H1 (cell line): ENCODE data around the gene AATK. TPM values are rescaled to one million over a fixed set of nuclear protein-coding genes. Genes with fewer than 3 reads are reported as not detected.
A peak's percentile ranks its signal among the peaks of the same experiment; 100 is the strongest.

Experiments
- CTCF ChIA-PET: fragments of 300-600 bp; sonication (Branson Sonifier 250); formaldehyde crosslinking; loops from one replicate; lab custom pipeline; 2021; ENCODE audit not compliant: partially characterized antibody; lab: Charles Lee
- POLR2A ChIA-PET: fragments of 300-600 bp; sonication (Branson Sonifier 250); formaldehyde crosslinking; loops from one replicate; lab custom pipeline; 2021; ENCODE audit warnings: inconsistent platforms; ENCODE audit not compliant: partially characterized antibody; lab: Charles Lee
- DNase-seq, 2 experiments: peaks; one replicate each; pipeline versions ENCODE4 v3.0.0 to v3.0.0-alpha.2; 2010 to 2022; ENCODE audit warnings: low spot score in 2 of 2, low read depth in 1 of 2, mixed read lengths in 1 of 2
- FAIRE-seq: peaks from 2 replicates; lab custom pipeline; 2011; peaks lifted over from hg19 to GRCh38; lab: Jason Lieb, UNC
- H2AFZ ChIP-seq: 2 replicates; pipeline ENCODE4 v1.8.1; 2012; ENCODE audit warnings: low read length, inconsistent platforms
- H2AK5ac ChIP-seq: 2 replicates; pipeline ENCODE4 v1.6.1; 2013; ENCODE audit warnings: low read depth, low read length
- H2BK120ac ChIP-seq: replicated peaks from 2 replicates; pipeline ENCODE3; 2013; ENCODE audit warnings: low read depth, low read length, inconsistent platforms
- H2BK12ac ChIP-seq: 2 replicates; pipeline ENCODE4 v1.6.1; 2013; ENCODE audit warnings: low read depth, low read length
- H2BK15ac ChIP-seq: 2 replicates; pipeline ENCODE4 v1.6.1; 2013; ENCODE audit warnings: low read length
- H2BK20ac ChIP-seq: 2 replicates; pipeline ENCODE4 v1.6.1; 2013; ENCODE audit warnings: low read length
- H2BK5ac ChIP-seq: 2 replicates; pipeline ENCODE4 v1.6.1; 2013; ENCODE audit warnings: low read depth, low read length
- H3K14ac ChIP-seq: 2 replicates; pipeline ENCODE4 v1.6.1; 2013; ENCODE audit warnings: inconsistent platforms; ENCODE audit not compliant: insufficient read length
- H3K18ac ChIP-seq: 2 replicates; pipeline ENCODE4 v1.6.1; 2013; ENCODE audit warnings: low read length; ENCODE audit errors: extremely low read depth
- H3K23ac ChIP-seq: 2 replicates; pipeline ENCODE4 v1.6.1; 2013; ENCODE audit warnings: inconsistent platforms; ENCODE audit not compliant: insufficient read length
- H3K23me2 ChIP-seq: 2 replicates; pipeline ENCODE4 v1.6.1; 2013; ENCODE audit warnings: low read depth, low read length
- H3K27ac ChIP-seq: 2 replicates; pipeline ENCODE4 v1.6.1; 2011; ENCODE audit warnings: low read depth, low read length, inconsistent platforms
- H3K27me3 ChIP-seq, 4 experiments: replicated peaks in 1 of 4; 1 replicate in 1 of 4; 2 replicates in 3 of 4; pipeline versions ENCODE4 v1.6.1 to v1.8.1; 2011 to 2013; ENCODE audit warnings: low read length in 3 of 4, mild to moderate bottlenecking in 3 of 4, inconsistent platforms in 2 of 4, mixed read lengths in 2 of 4, moderate library complexity in 1 of 4; ENCODE audit not compliant: control insufficient read depth in 3 of 4, insufficient read depth in 3 of 4; ENCODE audit errors: extremely low read depth in 1 of 4
- H3K36me3 ChIP-seq, 4 experiments: 2 replicates each; pipeline versions ENCODE4 v1.6.1 to v1.8.1; 2011 to 2013; ENCODE audit warnings: mild to moderate bottlenecking in 4 of 4, low read length in 3 of 4, moderate library complexity in 2 of 4, control low read depth in 1 of 4, inconsistent platforms in 1 of 4; ENCODE audit not compliant: insufficient read depth in 4 of 4, control insufficient read depth in 2 of 4
- H3K4ac ChIP-seq: replicated peaks from 2 replicates; pipeline ENCODE3; 2013; ENCODE audit warnings: low read length, low read depth, mixed read lengths, inconsistent platforms; ENCODE audit not compliant: insufficient read length
- H3K4me1 ChIP-seq, 4 experiments: replicated peaks in 1 of 4; 1 replicate in 1 of 4; 2 replicates in 3 of 4; pipeline versions ENCODE4 v1.6.1 to v1.8.1; 2011 to 2013; ENCODE audit warnings: low read length in 3 of 4, inconsistent platforms in 2 of 4, mixed read lengths in 1 of 4; ENCODE audit not compliant: insufficient read depth in 4 of 4, control insufficient read depth in 3 of 4
- H3K4me2 ChIP-seq, 2 experiments: 2 replicates each; pipeline versions ENCODE4 v1.6.1 to v1.8.1; 2011 to 2013; ENCODE audit warnings: low read depth in 2 of 2, low read length in 2 of 2, control low read depth in 1 of 2, inconsistent platforms in 1 of 2, mild to moderate bottlenecking in 1 of 2; ENCODE audit not compliant: insufficient read depth in 1 of 2
- H3K4me3 ChIP-seq, 4 experiments: fragments of 200-600, 300-600 bp in 1 of 4; sonication (generic), shearing (Covaris generic), sonication (Bioruptor Twin) in 1 of 4; 2 replicates each; pipeline versions ENCODE4 v1.5.1 to v1.8.1; 2011 to 2016; ENCODE audit warnings: low read length in 4 of 4, low read depth in 3 of 4, control low read depth in 2 of 4, inconsistent platforms in 2 of 4, mild to moderate bottlenecking in 2 of 4, mixed read lengths in 1 of 4, moderate library complexity in 1 of 4; ENCODE audit not compliant: insufficient read depth in 2 of 4; ENCODE audit errors: extremely low read depth in 1 of 4
- H3K56ac ChIP-seq: replicated peaks from 2 replicates; pipeline ENCODE3; 2013; ENCODE audit warnings: low read depth, mild to moderate bottlenecking, mixed read lengths, low read length, inconsistent platforms; ENCODE audit not compliant: insufficient read length
- H3K79me1 ChIP-seq: 2 replicates; pipeline ENCODE4 v1.6.1; 2013; ENCODE audit warnings: low read depth, low read length, control low read depth
- H3K79me2 ChIP-seq, 2 experiments: 2 replicates each; pipeline versions ENCODE4 v1.6.1 to v1.8.1; 2012 to 2013; ENCODE audit warnings: low read length in 2 of 2, mild to moderate bottlenecking in 2 of 2, inconsistent platforms in 1 of 2; ENCODE audit not compliant: insufficient read depth in 2 of 2, control insufficient read depth in 1 of 2
- H3K9ac ChIP-seq, 4 experiments: replicated peaks in 1 of 4; 1 replicate in 1 of 4; 2 replicates in 3 of 4; pipeline versions ENCODE4 v1.6.1 to v1.8.1; 2011 to 2013; ENCODE audit warnings: low read depth in 3 of 4, low read length in 3 of 4, control low read depth in 2 of 4, mild to moderate bottlenecking in 2 of 4, moderate library complexity in 2 of 4, inconsistent platforms in 1 of 4; ENCODE audit errors: extremely low read depth in 1 of 4
- H3K9me3 ChIP-seq, 2 experiments: 2 replicates each; pipeline versions ENCODE4 v1.6.1 to v1.8.1; 2012 to 2013; ENCODE audit warnings: mild to moderate bottlenecking in 2 of 2, moderate library complexity in 2 of 2, control low read depth in 1 of 2, inconsistent platforms in 1 of 2, low read depth in 1 of 2, low read length in 1 of 2, mixed read lengths in 1 of 2; ENCODE audit not compliant: insufficient read depth in 2 of 2
- H4K20me1 ChIP-seq, 2 experiments: replicated peaks in 1 of 2; 2 replicates each; pipeline versions ENCODE3 to v1.8.1; 2011 to 2013; ENCODE audit warnings: inconsistent platforms in 2 of 2, low read length in 2 of 2, mild to moderate bottlenecking in 1 of 2; ENCODE audit not compliant: insufficient read depth in 2 of 2, control insufficient read depth in 1 of 2
- H4K5ac ChIP-seq: 2 replicates; pipeline ENCODE4 v1.6.1; 2013; ENCODE audit warnings: low read length, low read depth, mixed read lengths, inconsistent platforms; ENCODE audit not compliant: insufficient read length
- H4K8ac ChIP-seq: 2 replicates; pipeline ENCODE4 v1.8.0; 2013; ENCODE audit warnings: mild to moderate bottlenecking, moderate library complexity, low read length, inconsistent platforms; ENCODE audit not compliant: insufficient read depth; ENCODE audit errors: extremely low read depth
- H4K91ac ChIP-seq: replicated peaks from 2 replicates; pipeline ENCODE3; 2013; ENCODE audit warnings: low read length, mixed read lengths, inconsistent platforms; ENCODE audit not compliant: insufficient read length
- MAX ChIP-seq: IDR thresholded peaks from 2 replicates; pipeline ENCODE4 v1.6.1; 2012; ENCODE audit warnings: inconsistent platforms
- NANOG ChIP-seq: IDR thresholded peaks from 2 replicates; pipeline ENCODE4 v1.6.1; 2011; ENCODE audit warnings: low read length, low read depth, mild to moderate bottlenecking, inconsistent platforms; ENCODE audit not compliant: insufficient read depth, poor library complexity, severe bottlenecking
- SRF ChIP-seq: IDR thresholded peaks from 2 replicates; pipeline ENCODE4 v1.6.1; 2011; ENCODE audit warnings: mild to moderate bottlenecking, low read depth, low read length, moderate library complexity
- WGBS, 2 experiments: shearing (Covaris generic) in 1 of 2; methylation state at CpG; one replicate each; pipeline versions ENCODE4 v1.1.6 to v1.1.7; 2013 to 2015; ENCODE audit warnings: low lambda C conversion rate in 2 of 2, mixed read lengths in 2 of 2, inconsistent platforms in 1 of 2, low coverage in 1 of 2, missing lambda C conversion rate in 1 of 2; ENCODE audit not compliant: insufficient replicate concordance in 2 of 2, insufficient coverage in 1 of 2, insufficient read length in 1 of 2; ENCODE audit errors: extremely low coverage in 1 of 2, missing lambda C conversion rate in 1 of 2; 5-methylcytosine and 5-hydroxymethylcytosine counted together
- polyA plus RNA-seq, 7 experiments: library from polyadenylated mRNA; depleted of rRNA in 3 of 7; stranded (reverse) in 5 of 7; unstranded in 2 of 7; fragments of >200 nt in 5 of 7; fragments of 200-250 nt in 2 of 7; gene quantifications; 1 replicate in 5 of 7; 2 replicates in 1 of 7; 4 replicates in 1 of 7; pipeline versions ENCODE4 v1.2.1 to v1.2.3, GENCODE V29; 2011 to 2013; ENCODE audit warnings: missing spikeins in 2 of 7, mixed read lengths in 2 of 7
- total RNA-seq: library from RNA; stranded (reverse); fragmentation: NEBNext Ultra II Directional; extraction: Animal tissue kit (Norgen Biotek cat#: 25700); gene quantifications from 2 replicates; pipeline ENCODE4 v1.2.1, GENCODE V29; 2021

Gene AATK
- total and polyA plus RNA-seq, 2 of the 8 experiments (the other 6 are each of a cell fraction or from before 2014, with no cell fraction given): 1.7 to 3.5 TPM

- H3K14ac ChIP-seq: no peak overlapping the region
- peaks cover 5% of the 10 kb centered on the region; the same call in 1 of the 2 replicates for H3K23me2 ChIP-seq
- no peak overlapping the region for H2AFZ ChIP-seq
- H3K79me2 ChIP-seq: no peaks in the 10 kb centered on the region; a peak in 1 of 4 replicates
- no peak overlapping the region for H3K4me2 ChIP-seq
- no peak overlapping the region for H3K9ac ChIP-seq
- no peak overlapping the region for H2BK120ac ChIP-seq
- no peaks in the 10 kb centered on the region for H3K9me3 ChIP-seq
- peaks cover 0 to 12% (median 3%) of the 10 kb centered on the region in 4 experiments; a peak in 4 of 7 replicates for H3K4me1 ChIP-seq
- no peak overlapping the region for H3K27ac ChIP-seq
- no peak overlapping the region for H2BK20ac ChIP-seq
- H4K5ac ChIP-seq: no peak overlapping the region
- no peak overlapping the region for H3K4ac ChIP-seq
- H2BK12ac ChIP-seq: 0 out of 2 replicates have a peak overlapping the region, but pooled peaks have one; percentile 27
- CTCF ChIA-PET: interaction anchor here (0.6 to 1.3 kb wide), 7 partner anchors 14 to 624 kb away, joined by 3 to 5 read pairs (median 3); no protein-coding TSS in a partner anchor
- DNase-seq: no peak
- H3K23ac ChIP-seq: no peak overlapping the region
- H2BK5ac ChIP-seq: no peak overlapping the region
- no peaks in the 10 kb centered on the region for H3K79me1 ChIP-seq
- no peaks in the 10 kb centered on the region; a peak in 1 of 8 replicates for H3K36me3 ChIP-seq
- WGBS, 2 experiments: 78% methylated on average over 18 of the region's 19 CpGs; no CpG with 5 or more reads in 1 of the 2 experiments
- peak overlapping the region; percentile 99; the same call in 1 of the 2 replicates for H2BK15ac ChIP-seq
- H3K18ac ChIP-seq: no peak overlapping the region
- H4K8ac ChIP-seq: peak overlapping the region; percentile 51; the same call in 1 of the 2 replicates
- no peak for FAIRE-seq
- H4K91ac ChIP-seq: no peak overlapping the region
- H3K4me3 ChIP-seq: no peak overlapping the region
- no peak overlapping the region for H2AK5ac ChIP-seq
- TF ChIP-seq SRF (no peak), NANOG (no peak), MAX (no peak)
- H3K56ac ChIP-seq: no peak overlapping the region
- POLR2A ChIA-PET: interaction anchor here (0.7 to 1.6 kb wide), 7 partner anchors 8 to 344 kb away, joined by 3 to 5 read pairs (median 3); partner anchors contain the start of genes NDUFAF8 and TEPSIN
- peaks cover 0 to 7% (median 4%) of the 10 kb centered on the region in 4 experiments; a peak in 5 of 7 replicates for H3K27me3 ChIP-seq
- peaks cover 0 to 3% of the 10 kb centered on the region in 2 experiments for H4K20me1 ChIP-seq
Measured at GRCh38 chr17:81164371-81165245, 1.4 kb downstream of the AATK start.
